CD8-positive, alpha-beta memory T cell (primary cell): Measurements from ENCODE around the gene KRT86. TPM values are rescaled to one million over a fixed set of nuclear protein-coding genes. Genes with fewer than 3 reads are reported as not detected.
A peak's percentile ranks its signal among the peaks of the same experiment; 100 is the strongest.

ENCODE experiments used
- CTCF ChIA-PET: fragments of 350-600 bp; sonication (Branson Sonifier 250); formaldehyde crosslinking; loops from one replicate; lab custom pipeline; 2021; ENCODE audit warnings: antibody characterized with exemption; lab: Charles Lee
- POLR2A ChIA-PET: fragments of 350-600 bp; sonication (Branson Sonifier 250); formaldehyde crosslinking; loops from one replicate; lab custom pipeline; 2021; ENCODE audit warnings: antibody characterized with exemption; lab: Charles Lee
- DNase-seq, 5 donors: peaks; one replicate each; pipeline versions ENCODE4 v3.0.0 to v3.0.0-alpha.2; 2020 to 2022; ENCODE audit warnings: mixed read lengths in 1 of 5
- H3K27ac ChIP-seq: one replicate; pipeline ENCODE4 v1.7.0; 2013; ENCODE audit warnings: low read depth, mild to moderate bottlenecking, low read length, moderate library complexity
- H3K27me3 ChIP-seq: 2 replicates; pipeline ENCODE4 v1.7.0; 2013; ENCODE audit warnings: low read length, mild to moderate bottlenecking; ENCODE audit not compliant: insufficient read depth, poor library complexity, severe bottlenecking
- H3K36me3 ChIP-seq: 2 replicates; pipeline ENCODE4 v1.7.0; 2013; ENCODE audit warnings: mild to moderate bottlenecking, low read length, moderate library complexity; ENCODE audit not compliant: insufficient read depth
- H3K4me1 ChIP-seq: 2 replicates; pipeline ENCODE4 v1.7.0; 2013; ENCODE audit warnings: mild to moderate bottlenecking, low read length, moderate library complexity; ENCODE audit not compliant: insufficient read depth
- H3K4me3 ChIP-seq: 2 replicates; pipeline ENCODE4 v1.7.0; 2013; ENCODE audit warnings: mild to moderate bottlenecking, low read length
- H3K9me3 ChIP-seq: 2 replicates; pipeline ENCODE4 v1.7.0; 2013; ENCODE audit warnings: mild to moderate bottlenecking, low read length
- H3K27ac Mint-ChIP-seq, 8 donors: one replicate each; pipeline ENCODE4 v1.8.0; 2020 to 2021; ENCODE audit warnings: mixed read lengths in 8 of 8, mild to moderate bottlenecking in 6 of 8, inconsistent platforms in 3 of 8, moderate library complexity in 3 of 8
- H3K27me3 Mint-ChIP-seq, 2 donors: one replicate each; pipeline ENCODE4 v1.8.0; 2020 to 2021; ENCODE audit warnings: mixed read lengths in 2 of 2, mild to moderate bottlenecking in 1 of 2, moderate library complexity in 1 of 2
- H3K36me3 Mint-ChIP-seq, 3 donors: one replicate each; pipeline ENCODE4 v1.8.0; 2020 to 2021; ENCODE audit warnings: mixed read lengths in 3 of 3, inconsistent platforms in 1 of 3, mild to moderate bottlenecking in 1 of 3
- H3K4me1 Mint-ChIP-seq, 3 donors: one replicate each; pipeline ENCODE4 v1.8.0; 2020 to 2021; ENCODE audit warnings: mixed read lengths in 3 of 3, inconsistent platforms in 1 of 3, mild to moderate bottlenecking in 1 of 3
- H3K4me3 Mint-ChIP-seq, 7 donors: one replicate each; pipeline ENCODE4 v1.8.0; 2020 to 2021; ENCODE audit warnings: mixed read lengths in 7 of 7, mild to moderate bottlenecking in 6 of 7, moderate library complexity in 4 of 7, inconsistent platforms in 2 of 7
- H3K9me3 Mint-ChIP-seq, 5 donors: one replicate each; pipeline ENCODE4 v1.8.0; 2020 to 2022; ENCODE audit warnings: mixed read lengths in 5 of 5, mild to moderate bottlenecking in 3 of 5, moderate library complexity in 2 of 5, inconsistent platforms in 1 of 5
- polyA plus RNA-seq: library from polyadenylated mRNA; unstranded; fragments of 300-500 nt; fragmentation: Illumina TruSeq; gene quantifications from one replicate; pipeline ENCODE4 v1.2.3, GENCODE V29; 2021
- total RNA-seq, 2 experiments: library from RNA; stranded (reverse); gene quantifications; one replicate each; pipeline ENCODE4 v1.2.3, GENCODE V29; 2021

KRT86 gene
- total and polyA plus RNA-seq, 3 experiments from 2014 or later = 0.31 TPM; not detected in 2

DNA sequence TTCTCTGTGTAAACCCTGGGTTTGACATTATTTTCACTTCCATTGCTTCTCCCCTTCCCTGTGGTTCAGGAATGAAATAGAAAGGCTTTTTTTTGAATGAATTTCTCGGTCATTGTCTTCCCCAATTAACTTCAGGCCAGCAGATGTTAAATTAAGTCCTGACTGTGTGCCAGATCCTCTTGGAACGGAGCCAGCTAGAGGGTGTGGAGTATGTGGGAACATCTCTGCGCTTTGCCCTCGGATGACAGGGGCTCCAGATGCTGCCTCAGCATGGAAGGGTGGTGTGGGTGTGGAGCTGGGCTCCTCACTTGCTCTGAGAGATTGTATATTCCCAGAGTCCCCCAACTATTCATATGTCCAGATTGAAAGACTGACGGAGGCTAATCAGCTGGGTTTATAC lies 79.8 kb downstream of the KRT86 start:
- Mint-ChIP-seq H3K27ac (no peak overlapping the region), H3K9me3 (no peaks in the 10 kb centered on the region), H3K36me3 (no peaks in the 10 kb centered on the region), H3K4me1 (peaks cover 38 to 60% (median 55%) of the 10 kb centered on the region in 3 donors), H3K27me3 (peaks cover 10 to 15% of the 10 kb centered on the region in 2 donors), H3K4me3 (no peak overlapping the region)
- peaks cover 35% of the 10 kb centered on the region for H3K4me1 ChIP-seq
- H3K36me3 ChIP-seq = no peaks in the 10 kb centered on the region
- no peak overlapping the region for H3K27ac ChIP-seq
- no peaks in the 10 kb centered on the region for H3K27me3 ChIP-seq
- no peak for DNase-seq
- no peak overlapping the region for H3K4me3 ChIP-seq
- ChIA-PET POLR2A (no interaction called here), CTCF (interaction anchor here (2.2 kb wide), 1 partner anchor 26 kb away, joined by 6 read pairs; no protein-coding TSS in a partner anchor)
- no peaks in the 10 kb centered on the region for H3K9me3 ChIP-seq

GRCh38 chr12:52355176-52355575 lies 80.7 kb downstream of the KRT86 start:
- Histone ChIP-seq H3K9me3 (no peaks in the 10 kb centered on the region), H3K27ac (no peak overlapping the region), H3K27me3 (no peaks in the 10 kb centered on the region), H3K4me1 (peaks cover 43% of the 10 kb centered on the region), H3K4me3 (no peak overlapping the region), H3K36me3 (no peaks in the 10 kb centered on the region)
- Mint-ChIP-seq H3K36me3 (no peaks in the 10 kb centered on the region), H3K4me3 (no peak overlapping the region), H3K9me3 (no peaks in the 10 kb centered on the region), H3K4me1 (peaks cover 41 to 65% (median 61%) of the 10 kb centered on the region in 3 donors), H3K27ac (no peak overlapping the region), H3K27me3 (peaks cover 11 to 15% of the 10 kb centered on the region in 2 donors)
- ChIA-PET POLR2A (no interaction called here), CTCF (interaction anchor here (2.2 kb wide), 1 partner anchor 27 kb away, joined by 6 read pairs; no protein-coding TSS in a partner anchor)
- DNase-seq = no peak

GRCh38 chr12:52356031-52356761 lies 81.8 kb downstream of the KRT86 start:
- Histone ChIP-seq H3K9me3 (no peaks in the 10 kb centered on the region), H3K36me3 (no peaks in the 10 kb centered on the region), H3K27me3 (no peaks in the 10 kb centered on the region), H3K4me3 (no peak overlapping the region), H3K4me1 (peaks cover 37% of the 10 kb centered on the region), H3K27ac (no peak overlapping the region)
- no peaks in the 10 kb centered on the region for H3K9me3 Mint-ChIP-seq
- peaks cover 38 to 65% (median 57%) of the 10 kb centered on the region in 3 donors for H3K4me1 Mint-ChIP-seq
- DNase-seq = no peak
- H3K36me3 Mint-ChIP-seq = no peaks in the 10 kb centered on the region
- H3K4me3 Mint-ChIP-seq = no peak overlapping the region
- CTCF ChIA-PET = interaction anchor here (2.2 kb wide), 1 partner anchor 28 kb away, joined by 6 read pairs; no protein-coding TSS in a partner anchor
- H3K27ac Mint-ChIP-seq = no peak overlapping the region
- H3K27me3 Mint-ChIP-seq = peaks cover 11 to 15% of the 10 kb centered on the region in 2 donors
- POLR2A ChIA-PET = no interaction called here

GRCh38 chr12:52356762-52357580 lies 82.5 kb downstream of the KRT86 start:
- CTCF ChIA-PET = interaction anchor here (2.6 kb wide), 1 partner anchor 15 kb away, joined by 6 read pairs; no protein-coding TSS in a partner anchor
- no peaks in the 10 kb centered on the region for H3K9me3 ChIP-seq
- H3K36me3 ChIP-seq = no peaks in the 10 kb centered on the region
- Mint-ChIP-seq H3K9me3 (no peaks in the 10 kb centered on the region), H3K4me3 (no peak overlapping the region), H3K36me3 (no peaks in the 10 kb centered on the region), H3K27ac (peak overlapping the region in 1 of 8 donors; percentile 51), H3K4me1 (peaks cover 38 to 66% (median 57%) of the 10 kb centered on the region in 3 donors), H3K27me3 (peaks cover 11 to 15% of the 10 kb centered on the region in 2 donors)
- POLR2A ChIA-PET = no interaction called here
- no peak overlapping the region for H3K4me3 ChIP-seq
- H3K27ac ChIP-seq = no peak overlapping the region
- DNase-seq = no peak
- H3K4me1 ChIP-seq = peaks cover 30% of the 10 kb centered on the region
- no peaks in the 10 kb centered on the region for H3K27me3 ChIP-seq

Other genes with a start within 250 kb of the KRT86 start
- 10 to 100 TPM; 20.4 to 23.4 TPM for gene NR4A1, start 223.2 kb upstream of the KRT86 start, total RNA-seq
- 0.84 TPM for gene NR4A1, start 223.2 kb upstream of the KRT86 start, polyA plus RNA-seq
- 10 to 100 TPM; 49.7 to 56.2 TPM for gene ATG101, start 204.7 kb upstream of the KRT86 start, total RNA-seq
- 25.5 TPM for gene ATG101, start 204.7 kb upstream of the KRT86 start, polyA plus RNA-seq
- gene SMIM41, start 194.9 kb upstream of the KRT86 start, total RNA-seq = not detected
- not detected for gene SMIM41, start 194.9 kb upstream of the KRT86 start, polyA plus RNA-seq
- not detected for gene KRT80, start 82.6 kb upstream of the KRT86 start, total RNA-seq
- not detected for gene KRT80, start 82.6 kb upstream of the KRT86 start, polyA plus RNA-seq
- gene KRT7, start 41.4 kb upstream of the KRT86 start, total RNA-seq = 1 to 10 TPM; 3.2 to 5.6 TPM
- gene KRT7, start 41.4 kb upstream of the KRT86 start, polyA plus RNA-seq = not detected
- gene KRT81, start 16.9 kb downstream of the KRT86 start, total RNA-seq = not detected
- not detected for gene KRT81, start 16.9 kb downstream of the KRT86 start, polyA plus RNA-seq
- not detected for gene KRT83, start 46.8 kb downstream of the KRT86 start, total RNA-seq
- not detected for gene KRT83, start 46.8 kb downstream of the KRT86 start, polyA plus RNA-seq
- not detected for gene KRT85, start 92.8 kb downstream of the KRT86 start, total RNA-seq
- gene KRT85, start 92.8 kb downstream of the KRT86 start, polyA plus RNA-seq = not detected
- not detected for gene KRT84, start 111.0 kb downstream of the KRT86 start, total RNA-seq
- not detected for gene KRT84, start 111.0 kb downstream of the KRT86 start, polyA plus RNA-seq
- not detected for gene KRT82, start 131.7 kb downstream of the KRT86 start, total RNA-seq
- gene KRT82, start 131.7 kb downstream of the KRT86 start, polyA plus RNA-seq = not detected
- gene KRT75, start 159.7 kb downstream of the KRT86 start, total RNA-seq = not detected
- gene KRT75, start 159.7 kb downstream of the KRT86 start, polyA plus RNA-seq = not detected
- gene KRT6B, start 177.5 kb downstream of the KRT86 start, total RNA-seq = not detected
- not detected for gene KRT6B, start 177.5 kb downstream of the KRT86 start, polyA plus RNA-seq
- gene KRT6C, start 199.2 kb downstream of the KRT86 start, total RNA-seq = not detected
- gene KRT6C, start 199.2 kb downstream of the KRT86 start, polyA plus RNA-seq = not detected
- gene KRT6A, start 218.6 kb downstream of the KRT86 start, total RNA-seq = not detected
- gene KRT6A, start 218.6 kb downstream of the KRT86 start, polyA plus RNA-seq = not detected
- not detected for gene KRT5, start 245.7 kb downstream of the KRT86 start, total RNA-seq
- gene KRT5, start 245.7 kb downstream of the KRT86 start, polyA plus RNA-seq = not detected